Smooth muscle cell (in vitro differentiated cells): ENCODE results near the gene SPEN. TPM values are rescaled to one million over a fixed set of nuclear protein-coding genes. Genes with fewer than 3 reads are reported as not detected.
"Not testable (repeated sequence)": the region's sequence is repeated elsewhere in the genome, so short reads cannot be mapped to it uniquely, and the experiment has no call there.

Source experiments
- DNase-seq: peaks from one replicate; lab custom pipeline; 2025; ENCODE audit not compliant: unreplicated experiment; lab: John Stamatoyannopoulos, UW
- H2AFZ ChIP-seq: fragments of 200-600 bp; sonication (generic); 2 replicates; pipeline ENCODE4 v1.6.0; 2016; ENCODE audit warnings: antibody characterized with exemption, low read depth, mild to moderate bottlenecking
- H3F3A ChIP-seq: fragments of 200-600 bp; sonication (generic); 2 replicates; pipeline ENCODE4 v1.6.0; 2017; ENCODE audit warnings: antibody characterized with exemption, low read depth
- H3K27ac ChIP-seq: fragments of 200-600 bp; sonication (generic); 2 replicates; pipeline ENCODE4 v1.5.1; 2016; ENCODE audit warnings: low read depth, mild to moderate bottlenecking
- H3K27me3 ChIP-seq: fragments of 200-600 bp; sonication (generic); 2 replicates; pipeline ENCODE4 v1.6.1; 2016; ENCODE audit warnings: low read depth, mild to moderate bottlenecking
- H3K36me3 ChIP-seq: fragments of 200-600 bp; sonication (generic); 2 replicates; pipeline ENCODE4 v1.5.1; 2016; ENCODE audit warnings: low read depth
- H3K4me1 ChIP-seq: fragments of 200-600 bp; sonication (generic); 2 replicates; pipeline ENCODE4 v1.5.1; 2016; ENCODE audit warnings: low read depth
- H3K4me2 ChIP-seq: fragments of 200-600 bp; sonication (generic); 2 replicates; pipeline ENCODE4 v1.6.0; 2016; ENCODE audit warnings: mild to moderate bottlenecking
- H3K4me3 ChIP-seq: fragments of 200-600 bp; sonication (generic); 2 replicates; pipeline ENCODE4 v1.5.1; 2016; ENCODE audit warnings: mild to moderate bottlenecking
- H3K79me2 ChIP-seq: fragments of 200-600 bp; sonication (generic); 2 replicates; pipeline ENCODE4 v1.6.0; 2016; ENCODE audit warnings: low read depth, mild to moderate bottlenecking
- H3K9ac ChIP-seq: fragments of 200-600 bp; sonication (generic); 2 replicates; pipeline ENCODE4 v1.6.0; 2016; ENCODE audit warnings: low read depth
- H3K9me3 ChIP-seq: fragments of 200-600 bp; sonication (generic); replicated peaks from 2 replicates; pipeline ENCODE4 v1.5.1; 2016; ENCODE audit warnings: low read depth
- H4K20me1 ChIP-seq: fragments of 200-600 bp; sonication (generic); 2 replicates; pipeline ENCODE4 v1.6.0; 2016; ENCODE audit warnings: low read depth
- WGBS: methylation state at CpG from one replicate; pipeline ENCODE4 v1.1.7; 2016; ENCODE audit warnings: low lambda C conversion rate; 5-methylcytosine and 5-hydroxymethylcytosine counted together
- polyA plus RNA-seq: library from polyadenylated mRNA; unstranded; fragments of >200 nt; fragmentation: Nextera tagmentation; extraction: Ambion mirVana; gene quantifications from 2 replicates; pipeline ENCODE4 v1.2.1, GENCODE V29; 2016
- total RNA-seq: library from RNA; depleted of rRNA; stranded (reverse); fragments of >200 nt; gene quantifications from 2 replicates; pipeline ENCODE4 v1.2.3, GENCODE V29; 2014
- TF ChIP-seq, protein P1 (sequence below): fragments of 200-600 bp; sonication (generic); IDR thresholded peaks from 2 replicates; pipeline ENCODE4 v1.5.1; 2017; ENCODE audit warnings: borderline replicate concordance, mild to moderate bottlenecking, antibody characterized with exemption; ENCODE audit not compliant: insufficient read depth, poor library complexity, severe bottlenecking

Gene SPEN
- total and polyA plus RNA-seq, 2 experiments from 2014 or later: 10.6 to 28.7 TPM

DNA sequence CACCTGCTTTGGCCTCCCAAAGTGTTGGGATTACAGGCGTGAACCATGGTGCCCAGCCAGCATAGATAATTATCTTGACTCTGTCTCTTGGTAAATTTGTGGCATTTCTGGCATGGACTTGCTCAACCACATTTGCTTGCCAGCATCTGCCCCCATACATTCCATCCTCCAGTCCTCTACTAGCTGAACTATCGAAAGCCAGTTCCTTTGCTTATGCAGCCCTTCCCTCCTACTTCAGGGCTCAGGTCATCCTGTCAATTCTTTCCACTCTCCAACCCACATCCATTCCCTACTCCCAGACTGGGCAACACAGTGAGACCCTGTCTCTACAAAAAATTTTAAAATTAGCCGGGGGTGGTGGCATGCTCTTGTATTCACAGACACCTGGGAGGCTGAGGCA is 27.0 kb upstream of the SPEN start:
- Histone ChIP-seq H3K79me2 (no peaks in the 10 kb centered on the region), H3F3A (no peaks in the 10 kb centered on the region), H3K4me1 (no peaks in the 10 kb centered on the region), H3K9ac (no peak overlapping the region), H4K20me1 (no peaks in the 10 kb centered on the region), H3K9me3 (no peaks in the 10 kb centered on the region), H3K27ac (no peak overlapping the region), H3K27me3 (no peaks in the 10 kb centered on the region), H3K4me2 (no peak overlapping the region), H2AFZ (no peak overlapping the region), H3K4me3 (no peak overlapping the region), H3K36me3 (no peaks in the 10 kb centered on the region)
- TF ChIP-seq, protein P1, sequence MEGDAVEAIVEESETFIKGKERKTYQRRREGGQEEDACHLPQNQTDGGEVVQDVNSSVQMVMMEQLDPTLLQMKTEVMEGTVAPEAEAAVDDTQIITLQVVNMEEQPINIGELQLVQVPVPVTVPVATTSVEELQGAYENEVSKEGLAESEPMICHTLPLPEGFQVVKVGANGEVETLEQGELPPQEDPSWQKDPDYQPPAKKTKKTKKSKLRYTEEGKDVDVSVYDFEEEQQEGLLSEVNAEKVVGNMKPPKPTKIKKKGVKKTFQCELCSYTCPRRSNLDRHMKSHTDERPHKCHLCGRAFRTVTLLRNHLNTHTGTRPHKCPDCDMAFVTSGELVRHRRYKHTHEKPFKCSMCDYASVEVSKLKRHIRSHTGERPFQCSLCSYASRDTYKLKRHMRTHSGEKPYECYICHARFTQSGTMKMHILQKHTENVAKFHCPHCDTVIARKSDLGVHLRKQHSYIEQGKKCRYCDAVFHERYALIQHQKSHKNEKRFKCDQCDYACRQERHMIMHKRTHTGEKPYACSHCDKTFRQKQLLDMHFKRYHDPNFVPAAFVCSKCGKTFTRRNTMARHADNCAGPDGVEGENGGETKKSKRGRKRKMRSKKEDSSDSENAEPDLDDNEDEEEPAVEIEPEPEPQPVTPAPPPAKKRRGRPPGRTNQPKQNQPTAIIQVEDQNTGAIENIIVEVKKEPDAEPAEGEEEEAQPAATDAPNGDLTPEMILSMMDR: no peak
- 80% methylated on average over 3 of the region's 3 CpGs for WGBS
- DNase-seq: no peak

GRCh38 chr1:15825800-15826199 is 21.7 kb upstream of the SPEN start:
- no peaks in the 10 kb centered on the region for H3K79me2 ChIP-seq
- H3K27me3 ChIP-seq: no peaks in the 10 kb centered on the region
- H4K20me1 ChIP-seq: no peaks in the 10 kb centered on the region
- H3K4me3 ChIP-seq: no peak overlapping the region
- H3K4me1 ChIP-seq: no peaks in the 10 kb centered on the region
- no peak overlapping the region for H3K27ac ChIP-seq
- TF ChIP-seq, protein P1: no peak
- H3K9ac ChIP-seq: no peak overlapping the region
- no peaks in the 10 kb centered on the region for H3K9me3 ChIP-seq
- H3K36me3 ChIP-seq: no peaks in the 10 kb centered on the region
- no peak overlapping the region for H2AFZ ChIP-seq
- no peak overlapping the region for H3K4me2 ChIP-seq
- H3F3A ChIP-seq: no peaks in the 10 kb centered on the region
- no peak for DNase-seq

DNA sequence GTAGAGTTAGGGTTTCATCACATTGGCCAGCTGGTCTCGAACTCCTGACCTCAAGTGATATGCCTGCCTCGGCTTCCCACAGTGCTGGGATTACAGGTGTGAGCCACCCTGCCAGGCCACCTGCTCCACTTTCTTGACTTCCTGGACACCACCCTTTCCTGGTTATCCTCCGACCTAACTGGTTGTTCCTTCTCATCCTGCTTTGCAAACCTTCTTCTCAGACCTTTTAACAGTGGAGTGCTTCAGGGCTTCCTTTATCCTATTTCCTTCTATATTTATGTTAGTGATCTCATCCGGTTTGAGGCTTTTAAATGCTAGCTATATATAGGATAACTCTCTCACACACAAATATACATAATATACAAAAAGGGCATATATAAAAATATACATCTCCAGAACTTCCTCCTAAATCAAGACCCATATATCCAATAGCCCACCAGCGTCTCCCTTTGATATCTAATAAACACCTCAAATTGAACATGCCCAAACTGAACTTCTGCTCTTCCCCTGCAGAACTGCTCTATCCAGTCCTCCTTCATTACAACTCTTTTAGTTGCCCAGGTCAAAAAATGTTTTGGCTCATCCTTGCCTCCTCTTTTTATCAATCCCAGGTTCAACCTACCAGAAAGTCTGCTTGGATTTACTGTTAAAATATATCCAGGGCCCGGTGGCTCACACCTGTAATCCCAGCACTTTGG is 20.5 kb upstream of the SPEN start:
- Histone ChIP-seq H3K9me3 (no peaks in the 10 kb centered on the region), H3K36me3 (no peaks in the 10 kb centered on the region), H3K4me1 (no peaks in the 10 kb centered on the region), H3K4me2 (no peak overlapping the region), H3K9ac (no peak overlapping the region), H3K27me3 (no peaks in the 10 kb centered on the region), H4K20me1 (no peaks in the 10 kb centered on the region), H3F3A (no peaks in the 10 kb centered on the region), H3K4me3 (no peak overlapping the region), H2AFZ (no peak overlapping the region), H3K79me2 (no peaks in the 10 kb centered on the region), H3K27ac (no peak overlapping the region)
- TF ChIP-seq, protein P1: no peak
- 98% methylated on average over 6 of the region's 6 CpGs for WGBS
- DNase-seq: no peak

DNA sequence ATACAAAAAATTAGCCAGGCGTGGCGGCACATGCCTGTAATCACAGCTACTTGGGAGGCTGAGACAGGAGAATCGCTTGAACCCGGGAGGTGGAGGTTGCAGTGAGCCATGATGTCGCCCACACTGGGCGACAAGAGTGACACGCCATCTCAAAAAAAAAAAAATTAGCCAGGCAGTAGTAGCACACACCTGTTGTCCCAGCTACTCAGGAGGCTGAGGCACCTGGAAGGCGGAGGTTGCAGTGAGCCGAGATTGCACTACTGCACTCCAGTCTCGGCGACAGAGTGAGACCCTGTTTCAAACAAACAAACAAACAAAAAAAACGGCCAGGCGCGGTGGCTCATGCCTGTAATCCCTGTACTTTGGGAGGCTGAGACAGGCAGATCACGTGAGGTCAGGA is 19.9 kb upstream of the SPEN start:
- not testable (repeated sequence) for H3K27me3 ChIP-seq, H3K4me3 ChIP-seq, H4K20me1 ChIP-seq, H3K27ac ChIP-seq, H3K4me1 ChIP-seq, DNase-seq, H3K9ac ChIP-seq, H3K36me3 ChIP-seq, H3K79me2 ChIP-seq, H2AFZ ChIP-seq, H3F3A ChIP-seq, H3K4me2 ChIP-seq, H3K9me3 ChIP-seq
- 98% methylated on average over 15 of the region's 15 CpGs for WGBS

GRCh38 chr1:15828931-15829330 is 18.6 kb upstream of the SPEN start:
- not testable (repeated sequence) for H3F3A ChIP-seq, H3K4me1 ChIP-seq, DNase-seq, H3K27me3 ChIP-seq, H3K9me3 ChIP-seq, H3K79me2 ChIP-seq, H2AFZ ChIP-seq, H3K9ac ChIP-seq, H4K20me1 ChIP-seq, H3K36me3 ChIP-seq, H3K4me3 ChIP-seq, H3K4me2 ChIP-seq, H3K27ac ChIP-seq
- WGBS: 93% methylated on average over 14 of the region's 14 CpGs
